Endothelial cell of umbilical vein (primary cell): Measurements from ENCODE around the gene MIEN1.

ENCODE experiments used
- EZH2 ChIP-seq: IDR thresholded peaks from 2 replicates; pipeline ENCODE4 v1.6.1; 2012; ENCODE audit warnings: borderline replicate concordance, low read depth, mild to moderate bottlenecking, moderate library complexity, low read length, inconsistent platforms; ENCODE audit not compliant: severe bottlenecking
- GATA2 ChIP-seq: IDR thresholded peaks from 2 replicates; pipeline ENCODE4 v1.7.0; 2011; ENCODE audit warnings: low read depth, mild to moderate bottlenecking, moderate library complexity, mixed read lengths, low read length; ENCODE audit not compliant: insufficient read length, insufficient read depth
- POLR2A ChIP-seq: IDR thresholded peaks from 2 replicates; pipeline ENCODE4 v1.6.1; 2012; ENCODE audit warnings: low read depth, mild to moderate bottlenecking, control low read depth, low read length
- TF ChIP-seq, protein P1 (sequence below), 2 donors: IDR thresholded peaks; 1 replicate in 1 of 2; 2 replicates in 1 of 2; pipeline ENCODE4 v1.5.1; 2011; ENCODE audit warnings: low read length in 2 of 2, mild to moderate bottlenecking in 2 of 2, moderate library complexity in 2 of 2, control low read depth in 1 of 2, inconsistent platforms in 1 of 2, low read depth in 1 of 2; ENCODE audit not compliant: insufficient read depth in 1 of 2; ENCODE audit errors: extremely low read depth in 1 of 2

GRCh38 chr17:39699818-39700147 is 30.5 kb downstream of the MIEN1 start, which contains the start of gene ERBB2:
- TF ChIP-seq POLR2A (peak; percentile 64), EZH2 (no peak), GATA2 (no peak)
- TF ChIP-seq, protein P1, sequence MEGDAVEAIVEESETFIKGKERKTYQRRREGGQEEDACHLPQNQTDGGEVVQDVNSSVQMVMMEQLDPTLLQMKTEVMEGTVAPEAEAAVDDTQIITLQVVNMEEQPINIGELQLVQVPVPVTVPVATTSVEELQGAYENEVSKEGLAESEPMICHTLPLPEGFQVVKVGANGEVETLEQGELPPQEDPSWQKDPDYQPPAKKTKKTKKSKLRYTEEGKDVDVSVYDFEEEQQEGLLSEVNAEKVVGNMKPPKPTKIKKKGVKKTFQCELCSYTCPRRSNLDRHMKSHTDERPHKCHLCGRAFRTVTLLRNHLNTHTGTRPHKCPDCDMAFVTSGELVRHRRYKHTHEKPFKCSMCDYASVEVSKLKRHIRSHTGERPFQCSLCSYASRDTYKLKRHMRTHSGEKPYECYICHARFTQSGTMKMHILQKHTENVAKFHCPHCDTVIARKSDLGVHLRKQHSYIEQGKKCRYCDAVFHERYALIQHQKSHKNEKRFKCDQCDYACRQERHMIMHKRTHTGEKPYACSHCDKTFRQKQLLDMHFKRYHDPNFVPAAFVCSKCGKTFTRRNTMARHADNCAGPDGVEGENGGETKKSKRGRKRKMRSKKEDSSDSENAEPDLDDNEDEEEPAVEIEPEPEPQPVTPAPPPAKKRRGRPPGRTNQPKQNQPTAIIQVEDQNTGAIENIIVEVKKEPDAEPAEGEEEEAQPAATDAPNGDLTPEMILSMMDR (IDR thresholded peaks at IDR 0.05; ENCODE audit: extremely low read depth in 1 of 2, insufficient read depth in 1 of 2, low read depth in 1 of 2, low read length in 2 of 2) = no peak
